ENCODE results near the gene HM13. TPM values are rescaled to one million over a fixed set of nuclear protein-coding genes. Genes with fewer than 3 reads are reported as not detected.
A peak's percentile ranks its signal among the peaks of the same experiment; 100 is the strongest.

HM13 gene
- total RNA-seq, 1 experiment from 2014 or later: 103 TPM

DNA sequence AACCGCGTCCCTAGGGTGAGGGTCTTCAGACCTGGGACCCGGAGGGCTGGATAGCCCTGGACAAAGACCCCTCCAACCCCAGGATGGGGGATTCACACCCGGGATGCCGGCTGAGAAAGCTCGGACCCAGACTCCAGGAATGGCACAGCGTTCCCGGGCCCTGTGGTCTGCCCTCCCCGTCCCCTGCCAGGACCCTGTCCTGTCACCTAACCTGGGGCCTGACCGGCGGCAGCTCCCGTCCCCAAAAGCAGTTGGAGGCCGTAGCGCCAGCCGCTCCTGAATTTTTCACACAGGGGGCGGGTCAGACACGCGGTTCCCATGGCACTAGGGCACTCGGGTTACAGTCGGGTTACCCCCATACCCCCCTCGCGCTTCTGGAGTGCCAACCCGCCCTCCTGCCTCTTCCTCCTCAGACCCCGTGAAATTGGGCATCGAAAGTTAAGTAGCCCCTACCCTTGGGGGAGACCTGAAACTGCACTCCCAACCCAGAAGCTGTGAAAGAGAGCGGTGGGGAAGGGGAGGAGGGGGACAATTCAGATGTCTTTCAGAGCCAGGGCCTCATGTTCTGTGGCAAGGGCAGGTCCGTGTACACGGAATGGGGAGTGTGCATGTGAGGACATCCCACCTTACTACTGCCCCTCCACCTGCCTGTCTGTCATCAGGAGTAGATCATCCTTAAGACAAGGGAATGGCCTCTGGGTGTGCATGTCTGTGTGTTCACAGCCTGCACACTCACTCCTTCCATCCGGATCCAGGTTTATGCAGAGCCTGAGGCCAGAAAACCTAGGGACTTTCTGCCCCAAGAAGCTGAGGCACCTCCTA is 38.6 kb upstream of the HM13 start:
- ATAC-seq: peak; percentile 26
- Mint-ChIP-seq H3K27me3 (ENCODE audit: low read depth) (peaks cover 67% of the 10 kb centered on the region), H3K27ac (no peak overlapping the region), H3K9me3 (peaks cover 45% of the 10 kb centered on the region), H3K4me3 (peak overlapping the region; percentile 27; the same call in 1 of the 2 replicates), H3K36me3 (peaks cover 43% of the 10 kb centered on the region), H3K4me1 (no peaks in the 10 kb centered on the region)
- TF ChIP-seq, protein P1, sequence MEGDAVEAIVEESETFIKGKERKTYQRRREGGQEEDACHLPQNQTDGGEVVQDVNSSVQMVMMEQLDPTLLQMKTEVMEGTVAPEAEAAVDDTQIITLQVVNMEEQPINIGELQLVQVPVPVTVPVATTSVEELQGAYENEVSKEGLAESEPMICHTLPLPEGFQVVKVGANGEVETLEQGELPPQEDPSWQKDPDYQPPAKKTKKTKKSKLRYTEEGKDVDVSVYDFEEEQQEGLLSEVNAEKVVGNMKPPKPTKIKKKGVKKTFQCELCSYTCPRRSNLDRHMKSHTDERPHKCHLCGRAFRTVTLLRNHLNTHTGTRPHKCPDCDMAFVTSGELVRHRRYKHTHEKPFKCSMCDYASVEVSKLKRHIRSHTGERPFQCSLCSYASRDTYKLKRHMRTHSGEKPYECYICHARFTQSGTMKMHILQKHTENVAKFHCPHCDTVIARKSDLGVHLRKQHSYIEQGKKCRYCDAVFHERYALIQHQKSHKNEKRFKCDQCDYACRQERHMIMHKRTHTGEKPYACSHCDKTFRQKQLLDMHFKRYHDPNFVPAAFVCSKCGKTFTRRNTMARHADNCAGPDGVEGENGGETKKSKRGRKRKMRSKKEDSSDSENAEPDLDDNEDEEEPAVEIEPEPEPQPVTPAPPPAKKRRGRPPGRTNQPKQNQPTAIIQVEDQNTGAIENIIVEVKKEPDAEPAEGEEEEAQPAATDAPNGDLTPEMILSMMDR (IDR thresholded peaks at IDR 0.05): no peak
- TF ChIP-seq ERG (CRISPR knock-in tag; IDR thresholded peaks at IDR 0.05): no peak
- TF ChIP-seq, protein P2, sequence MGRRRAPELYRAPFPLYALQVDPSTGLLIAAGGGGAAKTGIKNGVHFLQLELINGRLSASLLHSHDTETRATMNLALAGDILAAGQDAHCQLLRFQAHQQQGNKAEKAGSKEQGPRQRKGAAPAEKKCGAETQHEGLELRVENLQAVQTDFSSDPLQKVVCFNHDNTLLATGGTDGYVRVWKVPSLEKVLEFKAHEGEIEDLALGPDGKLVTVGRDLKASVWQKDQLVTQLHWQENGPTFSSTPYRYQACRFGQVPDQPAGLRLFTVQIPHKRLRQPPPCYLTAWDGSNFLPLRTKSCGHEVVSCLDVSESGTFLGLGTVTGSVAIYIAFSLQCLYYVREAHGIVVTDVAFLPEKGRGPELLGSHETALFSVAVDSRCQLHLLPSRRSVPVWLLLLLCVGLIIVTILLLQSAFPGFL (CRISPR knock-in tag; IDR thresholded peaks at IDR 0.05; ENCODE audit: borderline replicate concordance): no peak
- TF ChIP-seq, protein P3, sequence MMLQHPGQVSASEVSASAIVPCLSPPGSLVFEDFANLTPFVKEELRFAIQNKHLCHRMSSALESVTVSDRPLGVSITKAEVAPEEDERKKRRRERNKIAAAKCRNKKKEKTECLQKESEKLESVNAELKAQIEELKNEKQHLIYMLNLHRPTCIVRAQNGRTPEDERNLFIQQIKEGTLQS (CRISPR knock-in tag; conservative IDR thresholded peaks at IDR 0.05): no peak
- TF ChIP-seq KAT7 (CRISPR knock-in tag; IDR thresholded peaks at IDR 0.05; ENCODE audit: borderline replicate concordance): no peak
- TF ChIP-seq IRF2 (CRISPR knock-in tag; IDR thresholded peaks at IDR 0.05; ENCODE audit: borderline replicate concordance, low read depth): no peak
- no peak for TF ChIP-seq ZNF396 (CRISPR knock-in tag; IDR thresholded peaks at IDR 0.05; ENCODE audit: borderline replicate concordance)
- TF ChIP-seq CREB1 (CRISPR knock-in tag; IDR thresholded peaks at IDR 0.05): no peak
- TF ChIP-seq ZNF317 (CRISPR knock-in tag; IDR thresholded peaks at IDR 0.05; ENCODE audit: borderline replicate concordance, low read depth): no peak
- ChIA-PET POLR2A (no interaction called here), CTCF (interaction anchor here (0.5 to 1.6 kb wide), 3 partner anchors 15 to 159 kb away, joined by 3 to 6 read pairs (median 4); no protein-coding TSS in a partner anchor)
- no peak for DNase-seq (ENCODE audit: low spot score)

DNA sequence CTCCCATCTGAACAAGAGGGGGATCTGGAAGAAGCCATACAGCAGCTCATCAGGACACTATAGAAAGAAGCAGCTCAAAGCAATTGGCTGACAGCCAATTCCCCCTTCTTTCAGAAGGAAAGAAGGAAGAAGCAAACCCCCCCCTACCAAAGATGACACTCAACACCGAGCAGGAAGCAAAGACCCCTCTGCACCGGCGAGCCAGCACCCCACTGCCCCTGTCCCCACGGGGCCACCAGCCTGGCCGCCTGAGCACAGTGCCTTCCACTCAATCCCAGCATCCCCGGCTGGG is 38.0 kb upstream of the HM13 start:
- DNase-seq (ENCODE audit: low spot score) (no peak), ATAC-seq (no peak)
- H3K9me3 Mint-ChIP-seq: peaks cover 46% of the 10 kb centered on the region
- H3K27ac Mint-ChIP-seq: no peak overlapping the region
- CTCF ChIA-PET: interaction anchor here (0.5 kb wide), 1 partner anchor 16 kb away, joined by 4 read pairs; no protein-coding TSS in a partner anchor
- peaks cover 45% of the 10 kb centered on the region for H3K36me3 Mint-ChIP-seq
- no peaks in the 10 kb centered on the region for H3K4me1 Mint-ChIP-seq
- H3K4me3 Mint-ChIP-seq: no peak overlapping the region
- POLR2A ChIA-PET: no interaction called here
- peaks cover 71% of the 10 kb centered on the region for H3K27me3 Mint-ChIP-seq (ENCODE audit: low read depth)
- TF ChIP-seq ZNF219 (CRISPR knock-in tag; IDR thresholded peaks at IDR 0.05; ENCODE audit: borderline replicate concordance): no peak
- TF ChIP-seq GRHL2 (CRISPR knock-in tag; IDR thresholded peaks at IDR 0.05; ENCODE audit: insufficient replicate concordance, severe bottlenecking): no peak
- TF ChIP-seq CREM (CRISPR knock-in tag; IDR thresholded peaks at IDR 0.05): no peak
- no peak for TF ChIP-seq PRRX2 (CRISPR knock-in tag; IDR thresholded peaks at IDR 0.05)
- TF ChIP-seq ZNF263 (CRISPR knock-in tag; IDR thresholded peaks at IDR 0.05; ENCODE audit: low read depth): no peak
- no peak for TF ChIP-seq ARID4B (CRISPR knock-in tag; IDR thresholded peaks at IDR 0.05; ENCODE audit: borderline replicate concordance)
- TF ChIP-seq, protein P4, sequence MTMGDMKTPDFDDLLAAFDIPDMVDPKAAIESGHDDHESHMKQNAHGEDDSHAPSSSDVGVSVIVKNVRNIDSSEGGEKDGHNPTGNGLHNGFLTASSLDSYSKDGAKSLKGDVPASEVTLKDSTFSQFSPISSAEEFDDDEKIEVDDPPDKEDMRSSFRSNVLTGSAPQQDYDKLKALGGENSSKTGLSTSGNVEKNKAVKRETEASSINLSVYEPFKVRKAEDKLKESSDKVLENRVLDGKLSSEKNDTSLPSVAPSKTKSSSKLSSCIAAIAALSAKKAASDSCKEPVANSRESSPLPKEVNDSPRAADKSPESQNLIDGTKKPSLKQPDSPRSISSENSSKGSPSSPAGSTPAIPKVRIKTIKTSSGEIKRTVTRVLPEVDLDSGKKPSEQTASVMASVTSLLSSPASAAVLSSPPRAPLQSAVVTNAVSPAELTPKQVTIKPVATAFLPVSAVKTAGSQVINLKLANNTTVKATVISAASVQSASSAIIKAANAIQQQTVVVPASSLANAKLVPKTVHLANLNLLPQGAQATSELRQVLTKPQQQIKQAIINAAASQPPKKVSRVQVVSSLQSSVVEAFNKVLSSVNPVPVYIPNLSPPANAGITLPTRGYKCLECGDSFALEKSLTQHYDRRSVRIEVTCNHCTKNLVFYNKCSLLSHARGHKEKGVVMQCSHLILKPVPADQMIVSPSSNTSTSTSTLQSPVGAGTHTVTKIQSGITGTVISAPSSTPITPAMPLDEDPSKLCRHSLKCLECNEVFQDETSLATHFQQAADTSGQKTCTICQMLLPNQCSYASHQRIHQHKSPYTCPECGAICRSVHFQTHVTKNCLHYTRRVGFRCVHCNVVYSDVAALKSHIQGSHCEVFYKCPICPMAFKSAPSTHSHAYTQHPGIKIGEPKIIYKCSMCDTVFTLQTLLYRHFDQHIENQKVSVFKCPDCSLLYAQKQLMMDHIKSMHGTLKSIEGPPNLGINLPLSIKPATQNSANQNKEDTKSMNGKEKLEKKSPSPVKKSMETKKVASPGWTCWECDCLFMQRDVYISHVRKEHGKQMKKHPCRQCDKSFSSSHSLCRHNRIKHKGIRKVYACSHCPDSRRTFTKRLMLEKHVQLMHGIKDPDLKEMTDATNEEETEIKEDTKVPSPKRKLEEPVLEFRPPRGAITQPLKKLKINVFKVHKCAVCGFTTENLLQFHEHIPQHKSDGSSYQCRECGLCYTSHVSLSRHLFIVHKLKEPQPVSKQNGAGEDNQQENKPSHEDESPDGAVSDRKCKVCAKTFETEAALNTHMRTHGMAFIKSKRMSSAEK (CRISPR knock-in tag; IDR thresholded peaks at IDR 0.05; ENCODE audit: borderline replicate concordance): no peak
- TF ChIP-seq ATF2 (CRISPR knock-in tag; IDR thresholded peaks at IDR 0.05; ENCODE audit: borderline replicate concordance, low read depth): no peak

Measured in WTC11 (cell line).